Upper lobe of right lung (tissue), 1 donor: ENCODE results near the gene FKBP15. TPM values are rescaled to one million over a fixed set of nuclear protein-coding genes. Genes with fewer than 3 reads are reported as not detected.
"Not testable (repeated sequence)": the region's sequence is repeated elsewhere in the genome, so short reads cannot be mapped to it uniquely, and the experiment has no call there.

Experiments
- ATAC-seq: fragments of 200-7000 bp; cut with Tn5 transposase; one replicate; pipeline ENCODE4 v1.9.1; 2020; ENCODE audit warnings: mild to moderate bottlenecking, moderate library complexity
- DNase-seq: peaks from one replicate; pipeline ENCODE4 v3.0.0-alpha.2; 2020
- H3K27ac ChIP-seq: fragments of 200-600 bp; one replicate; pipeline ENCODE4 v1.8.0; 2022
- H3K27me3 ChIP-seq: fragments of 200-600 bp; one replicate; pipeline ENCODE4 v1.8.0; 2022; ENCODE audit warnings: mild to moderate bottlenecking
- H3K36me3 ChIP-seq: fragments of 200-600 bp; one replicate; pipeline ENCODE4 v1.8.0; 2022
- H3K4me1 ChIP-seq: fragments of 200-600 bp; one replicate; pipeline ENCODE4 v1.8.0; 2022
- H3K4me3 ChIP-seq: fragments of 200-600 bp; one replicate; pipeline ENCODE4 v1.8.0; 2022; ENCODE audit warnings: mild to moderate bottlenecking
- H3K9me3 ChIP-seq: fragments of 200-600 bp; one replicate; pipeline ENCODE4 v1.8.0; 2022
- intact Hi-C: fragments of 100-400 bp; cut with DNase I; formaldehyde crosslinking; loops from one replicate; pipeline ENCODE4 v1.11.0; 2022
- total RNA-seq: library from RNA; stranded (reverse); fragmentation: NEBNext Ultra II Directional; extraction: Animal tissue kit (Norgen Biotek cat#: 25700); gene quantifications from one replicate; pipeline ENCODE4 v1.2.1, GENCODE V29; 2021
- TF ChIP-seq, protein P1 (sequence below): fragments of 200-600 bp; IDR thresholded peaks from one replicate; pipeline ENCODE4 v1.8.0; 2022; ENCODE audit warnings: antibody characterized with exemption
- donor health status: DM: no; HTN: yes; CAD: no; lungs with severe emphysema.

Gene FKBP15
- total RNA-seq, 1 donor from 2014 or later, result 60.6 TPM

DNA sequence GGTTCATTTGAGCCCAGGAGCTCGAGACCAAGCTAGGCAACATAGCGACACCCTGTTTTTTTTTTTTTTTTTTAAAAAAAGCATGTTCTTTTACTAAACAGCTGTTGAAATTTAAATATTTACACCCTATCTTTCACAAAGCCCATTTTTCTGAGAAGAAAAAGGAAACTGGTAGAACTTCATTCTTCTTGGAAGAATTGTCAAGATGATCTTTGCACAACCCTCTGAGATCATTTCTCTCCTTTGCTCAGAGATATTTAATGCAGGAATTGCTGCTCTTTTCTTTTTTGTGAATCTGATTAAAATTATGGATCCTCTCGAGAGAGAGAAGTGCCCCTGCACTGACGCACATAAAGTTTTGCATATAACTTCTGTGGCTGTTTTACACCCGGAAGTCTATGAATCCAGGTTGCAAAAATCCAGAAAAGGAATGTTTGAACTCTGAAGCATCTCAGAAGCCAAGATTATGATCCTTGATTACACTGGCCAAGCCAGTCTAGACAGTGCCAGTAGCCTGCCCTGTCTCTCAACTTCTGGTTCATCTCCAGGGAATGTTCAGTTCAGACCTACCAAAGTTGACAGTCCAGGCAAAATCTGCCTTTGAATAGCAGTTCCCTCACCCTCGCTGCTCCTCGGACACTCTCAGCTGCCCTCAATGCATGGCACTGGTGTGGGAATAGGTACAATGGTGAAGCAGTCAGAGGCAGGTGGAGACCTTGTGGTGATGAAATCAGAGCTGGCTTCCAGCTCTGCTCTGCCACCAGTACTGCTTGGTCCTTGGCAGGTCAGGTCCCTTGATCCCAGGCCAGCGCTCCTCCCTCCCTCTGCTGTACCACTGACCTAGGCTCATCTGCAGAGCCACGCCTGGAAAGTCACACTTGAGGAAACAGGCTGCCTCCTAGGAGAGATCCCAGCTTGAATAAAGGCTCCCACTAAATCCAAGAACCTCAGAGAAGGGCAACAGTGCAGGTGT, 83.6 kb downstream of the FKBP15 start:
- Histone ChIP-seq H3K4me1 (no peaks in the 10 kb centered on the region), H3K27ac (no peak overlapping the region), H3K9me3 (no peaks in the 10 kb centered on the region), H3K4me3 (no peak overlapping the region), H3K36me3 (no peaks in the 10 kb centered on the region), H3K27me3 (no peaks in the 10 kb centered on the region)
- ATAC-seq, result no peak
- intact Hi-C loops, result no loop called here
- DNase-seq, result no peak
- TF ChIP-seq, protein P1, sequence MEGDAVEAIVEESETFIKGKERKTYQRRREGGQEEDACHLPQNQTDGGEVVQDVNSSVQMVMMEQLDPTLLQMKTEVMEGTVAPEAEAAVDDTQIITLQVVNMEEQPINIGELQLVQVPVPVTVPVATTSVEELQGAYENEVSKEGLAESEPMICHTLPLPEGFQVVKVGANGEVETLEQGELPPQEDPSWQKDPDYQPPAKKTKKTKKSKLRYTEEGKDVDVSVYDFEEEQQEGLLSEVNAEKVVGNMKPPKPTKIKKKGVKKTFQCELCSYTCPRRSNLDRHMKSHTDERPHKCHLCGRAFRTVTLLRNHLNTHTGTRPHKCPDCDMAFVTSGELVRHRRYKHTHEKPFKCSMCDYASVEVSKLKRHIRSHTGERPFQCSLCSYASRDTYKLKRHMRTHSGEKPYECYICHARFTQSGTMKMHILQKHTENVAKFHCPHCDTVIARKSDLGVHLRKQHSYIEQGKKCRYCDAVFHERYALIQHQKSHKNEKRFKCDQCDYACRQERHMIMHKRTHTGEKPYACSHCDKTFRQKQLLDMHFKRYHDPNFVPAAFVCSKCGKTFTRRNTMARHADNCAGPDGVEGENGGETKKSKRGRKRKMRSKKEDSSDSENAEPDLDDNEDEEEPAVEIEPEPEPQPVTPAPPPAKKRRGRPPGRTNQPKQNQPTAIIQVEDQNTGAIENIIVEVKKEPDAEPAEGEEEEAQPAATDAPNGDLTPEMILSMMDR, result no peak

DNA sequence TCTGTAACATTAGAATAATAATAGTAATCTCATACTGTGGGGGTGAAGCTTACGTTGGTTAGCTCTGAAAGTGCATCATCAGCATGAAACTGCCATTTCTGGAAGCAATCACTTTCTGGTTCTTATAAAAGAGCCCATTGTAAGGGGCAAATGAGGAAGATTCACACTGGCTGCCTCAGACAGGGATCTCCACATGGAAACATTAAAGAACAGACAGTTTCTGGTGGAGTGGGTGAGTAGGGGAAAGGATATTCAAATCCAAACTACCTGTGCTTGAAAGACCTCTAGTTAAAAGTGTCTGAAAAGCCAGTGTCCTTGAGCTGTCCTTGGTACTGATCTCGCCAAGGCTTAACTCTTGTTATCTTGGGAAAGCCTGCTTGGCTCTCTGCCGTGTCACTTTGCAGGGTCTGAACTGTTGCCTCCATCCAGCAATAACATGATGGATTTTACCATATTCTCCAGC, 89.4 kb downstream of the FKBP15 start:
- Histone ChIP-seq H3K27me3 (no peaks in the 10 kb centered on the region), H3K4me3 (no peak overlapping the region), H3K36me3 (no peaks in the 10 kb centered on the region), H3K9me3 (no peaks in the 10 kb centered on the region), H3K27ac (no peak overlapping the region), H3K4me1 (no peaks in the 10 kb centered on the region)
- no peak for ATAC-seq
- intact Hi-C loops, result no loop called here
- TF ChIP-seq, protein P1, result no peak
- DNase-seq, result no peak

DNA sequence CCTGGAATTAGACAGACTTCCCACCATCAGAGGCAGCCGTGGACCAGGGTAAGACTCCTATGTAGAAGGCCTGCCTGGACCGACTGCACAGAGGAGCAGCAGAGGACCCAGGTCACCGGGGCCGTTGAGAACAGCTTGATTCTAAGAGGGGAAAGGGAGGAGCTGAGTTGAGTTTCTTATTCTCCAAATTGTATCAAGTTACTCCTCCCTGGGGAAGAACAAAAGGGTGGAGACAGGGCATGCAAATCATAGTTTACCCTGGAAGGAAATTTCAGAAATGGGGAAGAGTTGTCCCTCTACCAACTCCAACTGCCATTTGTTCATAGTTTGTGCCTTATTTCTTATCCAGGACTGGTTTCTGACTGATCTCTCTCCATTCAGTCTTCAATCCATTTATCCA, 91.2 kb downstream of the FKBP15 start:
- no peaks in the 10 kb centered on the region for H3K9me3 ChIP-seq
- H3K4me3 ChIP-seq, result no peak overlapping the region
- no peak overlapping the region for H3K27ac ChIP-seq
- H3K4me1 ChIP-seq, result no peaks in the 10 kb centered on the region
- H3K27me3 ChIP-seq, result no peaks in the 10 kb centered on the region
- ATAC-seq (no peak), DNase-seq (no peak)
- intact Hi-C loops, result no loop called here
- TF ChIP-seq, protein P1, result no peak
- no peaks in the 10 kb centered on the region for H3K36me3 ChIP-seq

DNA sequence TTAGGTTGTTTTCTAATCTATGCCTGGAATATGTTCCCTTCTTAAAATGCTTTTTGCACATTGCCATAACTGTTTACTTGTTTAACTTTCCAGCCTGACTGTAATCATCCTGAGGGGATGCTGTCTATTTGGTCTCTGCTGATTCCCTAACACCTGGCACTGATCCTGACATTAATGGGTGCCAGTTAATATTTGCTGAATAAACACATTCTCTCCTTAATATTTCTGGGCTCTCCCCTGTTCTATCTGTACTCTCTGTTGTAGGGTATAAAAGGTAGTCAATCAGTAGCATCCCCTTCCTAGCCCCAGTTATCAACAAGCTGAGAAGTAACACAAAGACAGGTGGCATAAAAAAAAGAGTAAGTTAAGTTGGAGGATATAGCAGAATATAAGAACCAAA, 91.6 kb downstream of the FKBP15 start:
- DNase-seq (no peak), ATAC-seq (no peak)
- intact Hi-C loops, result no loop called here

GRCh38 chr9:113125386-113126035, 95.6 kb downstream of the FKBP15 start:
- H3K27me3 ChIP-seq, result no peaks in the 10 kb centered on the region
- TF ChIP-seq, protein P1, result no peak
- no peaks in the 10 kb centered on the region for H3K4me1 ChIP-seq
- DNase-seq, result no peak
- no peaks in the 10 kb centered on the region for H3K9me3 ChIP-seq
- intact Hi-C loops, result no loop called here
- no peak overlapping the region for H3K27ac ChIP-seq
- H3K36me3 ChIP-seq, result no peaks in the 10 kb centered on the region
- ATAC-seq, result peak; percentile 66
- H3K4me3 ChIP-seq, result no peak overlapping the region

More for the DNA sequence above, 91.6 kb downstream of the FKBP15 start:
- Histone ChIP-seq H3K27ac (no peak overlapping the region), H3K4me1 (no peaks in the 10 kb centered on the region), H3K9me3 (no peaks in the 10 kb centered on the region), H3K36me3 (no peaks in the 10 kb centered on the region), H3K27me3 (no peaks in the 10 kb centered on the region), H3K4me3 (no peak overlapping the region)
- TF ChIP-seq, protein P1, result no peak

- H3K9me3 ChIP-seq, H3K27ac ChIP-seq, H3K4me3 ChIP-seq, DNase-seq, ATAC-seq, H3K4me1 ChIP-seq, H3K36me3 ChIP-seq, intact Hi-C loops, H3K27me3 ChIP-seq: not testable (repeated sequence)
These were observed 102.2 kb downstream of the FKBP15 start for GRCh38 chr9:113118829-113119228.
